ENCODE measurements around the gene TIMM23. TPM values are rescaled to one million over a fixed set of nuclear protein-coding genes. Genes with fewer than 3 reads are reported as not detected.

Gene TIMM23
- total and polyA plus RNA-seq, 10 of the 15 experiments (the other 5 are each of a cell fraction or from before 2014, with no cell fraction given), result 90.0 to 228 (median 120) TPM

- H3K4me3 ChIP-seq, result no peak overlapping the region
- intact Hi-C loops (cut with micrococcal nuclease; ENCODE audit: unreplicated experiment) (no loop called here), in situ Hi-C loops (cut with MboI) (no loop called here)
- no TSS peak for BruUV-seq (replicated peaks)
- 69% methylated on average over 2 of the region's 2 CpGs for WGBS (ENCODE audit: insufficient coverage, insufficient replicate concordance, low lambda C conversion rate, missing lambda C conversion rate)
- no peaks in the 10 kb centered on the region for H3K27me3 ChIP-seq (replicated peaks in 1 of 2; ENCODE audit: control insufficient read depth in 2 of 2, insufficient read depth in 2 of 2, low read length in 1 of 2)
- no peak overlapping the region for H3K4me2 ChIP-seq (ENCODE audit: control insufficient read depth, insufficient read depth)
- no peaks in the 10 kb centered on the region; the same call in 1 of the 2 replicates for H4K20me1 ChIP-seq (ENCODE audit: control insufficient read depth, insufficient read depth)
- peaks cover 70% of the 10 kb centered on the region for H3K79me2 ChIP-seq (ENCODE audit: control insufficient read depth, insufficient read depth, low read length)
- H3K27ac ChIP-seq (ENCODE audit: control insufficient read depth, insufficient read depth), result 0 out of 2 replicates have a peak overlapping the region, but pooled peaks have one; percentile 0
- RAD21 ChIA-PET (ENCODE audit: unreplicated experiment), result interaction anchor here (1.7 kb wide), 1 partner anchor 8 kb away, joined by 3 read pairs; no protein-coding TSS in a partner anchor
- H3K36me3 ChIP-seq (ENCODE audit: control insufficient read depth in 2 of 2, insufficient read depth in 2 of 2, low read length in 1 of 2), result peaks cover 6 to 17% of the 10 kb centered on the region in 2 experiments
- CTCF ChIA-PET, result interaction anchor here (0.8 to 6.7 kb wide), 4 partner anchors 10 to 768 kb away, joined by 3 to 60 read pairs (median 4); partner anchors contain the start of gene NCOA4
- H3K9ac ChIP-seq (ENCODE audit: control insufficient read depth, insufficient read depth, low read length), result no peak overlapping the region
- no peak overlapping the region for H2AFZ ChIP-seq (ENCODE audit: control insufficient read depth, low read depth, low read length)
- DNase-seq (ENCODE audit: low read depth, low spot score) (no peak), FAIRE-seq (no peak), ATAC-seq (no peak)
- SMC1A ChIA-PET (ENCODE audit: uncharacterized antibody, unreplicated experiment), result interaction anchor here (1.2 to 3.2 kb wide), 3 partner anchors 11 to 28 kb away, joined by 3 to 12 read pairs (median 7); no protein-coding TSS in a partner anchor
- POLR2A ChIA-PET, result interaction anchor here (0.9 kb wide), 1 partner anchor 16 kb away, joined by 3 read pairs; no protein-coding TSS in a partner anchor
- peaks cover 8% of the 10 kb centered on the region for H3K4me1 ChIP-seq (ENCODE audit: control insufficient read depth, insufficient read depth, low read length)
- H3K9me3 ChIP-seq (replicated peaks; ENCODE audit: control insufficient read depth, insufficient read depth, low read length), result no peaks in the 10 kb centered on the region
- TF ChIP-seq BCL11A (IDR thresholded peaks at IDR 0.05; ENCODE audit: low read depth, low read length) (no peak), IRF3 (IDR thresholded peaks at IDR 0.05) (no peak), SKIL (IDR thresholded peaks at IDR 0.05; ENCODE audit: low read depth, poor library complexity, severe bottlenecking) (no peak), HDAC2 (IDR thresholded peaks at IDR 0.05) (no peak), BCL3 (IDR thresholded peaks at IDR 0.05; ENCODE audit: borderline replicate concordance, insufficient read depth, low read depth, low read length, poor library complexity, severe bottlenecking) (no peak), PML (IDR thresholded peaks at IDR 0.05; ENCODE audit: low read length) (no peak), ZNF687 (IDR thresholded peaks at IDR 0.05) (no peak)
Measured at GRCh38 chr10:46018453-46019176, 46.3 kb downstream of the TIMM23 start.
